ENCODE results near the gene PBRM1.

The PBRM1 gene

DNA sequence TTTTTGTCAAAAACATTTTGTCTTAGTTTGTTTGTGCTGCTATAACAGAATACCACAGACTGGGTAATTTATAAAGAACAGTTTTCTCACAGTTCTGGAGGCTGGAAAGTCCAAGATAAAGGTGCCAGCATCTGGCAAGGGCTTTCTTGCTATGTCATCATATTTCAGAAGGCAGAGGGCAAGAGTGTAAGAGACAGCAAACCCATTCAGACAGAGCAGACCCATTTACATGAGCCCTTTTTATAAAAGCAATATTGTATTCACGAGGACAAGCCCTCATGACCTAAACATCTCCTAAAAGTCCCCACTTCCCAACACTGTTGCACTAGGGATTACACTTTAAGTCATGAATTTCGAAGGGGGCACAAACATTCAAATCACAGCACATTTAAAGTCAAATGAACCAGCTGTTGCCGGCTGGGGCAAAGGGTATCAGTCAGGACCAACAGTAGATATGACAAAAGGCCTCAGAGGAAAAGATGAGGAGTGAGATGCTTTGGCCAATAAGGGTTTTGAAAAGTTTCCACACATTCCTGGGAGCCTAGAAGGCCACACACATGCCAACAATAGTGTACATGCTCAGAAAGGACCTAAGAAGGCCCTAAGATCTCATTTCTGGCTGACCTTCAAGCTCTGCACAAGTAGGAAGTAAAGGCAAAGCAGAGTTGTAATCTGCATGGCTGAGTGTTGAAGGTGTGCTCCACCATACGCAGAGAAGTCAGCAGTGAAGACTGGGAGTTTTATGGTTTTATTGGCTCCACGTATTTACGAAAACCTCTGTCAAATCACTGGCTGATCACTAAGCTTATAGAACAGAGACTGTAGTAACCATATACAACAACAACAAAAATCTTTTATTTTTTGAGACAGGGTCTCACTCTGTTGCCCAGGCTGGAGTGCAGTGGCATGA is 111.4 kb downstream of the PBRM1 start:
- no peak for DNase-seq

DNA sequence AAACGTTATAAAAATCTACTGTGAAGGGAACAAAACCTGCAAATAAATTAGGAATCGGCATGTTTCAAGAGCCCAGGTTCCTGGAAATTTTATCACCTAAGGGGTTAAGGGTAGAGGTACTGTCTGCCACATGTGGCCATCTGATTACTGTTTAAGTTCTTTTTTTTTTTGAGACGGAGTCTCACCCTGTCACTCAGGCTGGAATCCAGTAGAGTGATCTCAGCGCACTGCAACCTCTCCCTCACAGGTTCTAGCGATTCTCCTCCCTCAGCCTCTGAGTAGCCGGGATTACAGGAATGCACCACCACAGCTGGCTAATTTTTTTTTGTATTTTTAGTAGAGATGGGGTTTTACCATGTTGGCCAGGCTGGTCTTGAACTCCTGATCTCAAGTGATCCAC is 113.5 kb downstream of the PBRM1 start:
- DNase-seq, result no peak

GRCh38 chr3:52570076-52570475 is 115.6 kb downstream of the PBRM1 start:
- no peak for DNase-seq

DNA sequence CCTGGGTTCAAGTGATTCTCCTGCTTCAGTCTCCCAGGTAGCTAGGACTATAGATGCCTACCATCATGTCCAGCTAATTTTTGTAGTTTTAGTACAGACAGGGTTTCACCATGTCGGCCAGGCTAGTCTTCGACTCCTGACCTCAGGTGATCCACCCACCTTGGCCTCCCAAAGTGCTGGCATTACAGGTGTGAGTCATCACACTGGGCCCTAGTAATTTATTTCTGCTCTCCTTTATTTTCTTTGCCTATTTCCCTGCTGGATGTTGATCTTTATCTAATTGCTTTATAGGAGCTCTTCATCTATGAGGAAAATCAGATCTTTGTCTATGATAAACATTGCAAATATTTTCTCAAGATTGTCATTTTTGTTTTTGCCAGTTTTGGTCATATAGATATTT is 117.6 kb downstream of the PBRM1 start:
- no peak for DNase-seq

- DNase-seq, result no peak
Measured at GRCh38 chr3:52563984-52564383, 121.7 kb downstream of the PBRM1 start.

GRCh38 chr3:52561028-52561747 is 124.5 kb downstream of the PBRM1 start:
- no peak for DNase-seq

- DNase-seq, result no peak
Measured at GRCh38 chr3:52558436-52558835, 127.3 kb downstream of the PBRM1 start.

DNA sequence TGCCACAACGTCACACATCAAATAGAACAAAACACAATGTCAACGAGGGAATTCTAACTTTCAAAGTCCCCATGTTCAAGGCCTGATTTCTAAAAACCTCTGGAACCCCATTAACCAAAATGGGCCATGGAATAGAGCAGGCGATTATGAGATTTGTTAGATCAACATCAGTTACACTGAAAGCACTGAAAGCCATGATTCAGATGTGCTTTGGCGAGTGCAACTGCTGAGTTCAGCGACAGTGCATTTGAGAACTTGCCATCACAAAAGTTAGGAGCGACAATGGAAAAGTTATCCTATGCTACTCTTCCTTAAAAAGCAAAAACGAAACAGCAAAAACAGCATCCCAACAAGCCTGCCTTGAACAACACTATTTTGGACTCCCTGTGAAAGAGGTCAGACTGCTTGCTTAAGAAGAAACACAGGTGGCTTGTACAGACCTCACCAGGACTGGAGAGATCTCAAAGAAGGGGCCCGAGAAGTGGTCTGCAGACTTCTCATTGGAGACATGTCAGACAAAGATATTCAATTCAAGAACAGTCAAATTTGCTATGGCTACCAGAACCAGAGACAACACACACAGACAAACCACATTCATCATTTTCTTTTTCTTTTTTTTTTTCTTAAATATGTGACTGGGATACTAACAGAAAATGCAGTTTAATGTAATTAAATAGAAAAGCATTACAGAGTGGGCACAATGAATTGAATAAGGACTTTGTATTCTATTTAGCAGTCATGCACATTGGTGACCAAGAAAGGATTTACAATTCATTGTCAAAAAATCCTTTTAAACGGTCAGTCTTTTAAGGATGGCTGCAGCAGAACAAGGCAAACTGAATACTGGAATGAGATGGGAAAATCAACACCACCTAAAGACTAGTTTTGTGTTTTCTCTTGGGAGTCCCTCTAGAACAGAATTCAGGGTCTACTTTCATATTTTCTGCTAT is 128.4 kb downstream of the PBRM1 start:
- no peak for DNase-seq

DNA sequence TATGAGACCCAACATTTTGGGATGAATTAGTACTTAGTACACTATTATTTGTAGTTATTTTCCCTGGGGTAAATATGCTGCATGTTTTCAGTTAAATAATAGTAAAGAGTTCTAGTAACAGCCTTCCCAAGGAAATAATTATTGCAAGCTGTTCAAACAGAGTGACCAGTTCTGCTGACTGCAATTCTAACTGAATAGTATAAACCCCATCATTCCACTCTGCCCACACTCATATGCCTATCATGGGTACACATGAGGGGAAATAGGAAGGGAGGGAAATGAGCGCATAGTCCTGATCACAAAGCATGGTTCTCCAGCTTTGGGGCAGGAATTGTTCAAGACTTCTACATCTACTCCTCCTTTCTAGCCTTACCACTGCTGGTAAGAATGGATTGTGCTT is 130.7 kb downstream of the PBRM1 start:
- DNase-seq, result no peak

DNA sequence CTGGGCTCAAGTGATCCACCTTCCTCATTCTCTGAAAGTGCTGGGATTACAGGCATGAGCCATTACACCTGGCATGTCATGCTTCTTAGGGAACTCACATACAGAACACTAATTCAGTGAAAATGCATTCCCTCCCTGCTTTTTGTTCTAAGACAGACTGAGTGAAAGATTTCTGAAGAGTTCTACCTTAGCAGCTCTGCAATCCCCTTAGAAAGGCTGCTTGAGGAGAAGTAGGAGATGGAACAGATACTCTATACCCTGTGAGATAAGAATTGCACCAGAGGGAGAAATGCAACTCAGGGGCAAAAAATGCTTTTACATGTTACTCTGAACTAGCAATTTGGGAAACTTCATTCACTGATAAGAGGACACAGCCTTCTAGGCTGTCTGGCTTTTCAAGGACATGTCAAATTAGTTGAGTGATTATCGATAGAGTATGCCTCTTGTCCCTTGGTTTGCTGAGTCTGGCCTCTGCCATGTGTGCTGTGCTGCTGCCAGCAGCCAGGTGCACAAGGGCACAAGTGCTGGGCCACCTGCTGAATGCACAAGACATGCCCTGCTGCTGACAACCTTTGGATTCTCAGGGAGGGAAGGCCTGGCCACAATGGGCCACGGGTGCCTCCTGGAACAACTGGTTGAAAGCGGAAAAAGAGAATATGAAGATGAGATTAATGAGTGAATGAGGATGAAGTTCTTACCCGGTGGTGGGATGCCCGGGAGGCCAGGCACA is 131.5 kb downstream of the PBRM1 start:
- no peak for DNase-seq

DNA sequence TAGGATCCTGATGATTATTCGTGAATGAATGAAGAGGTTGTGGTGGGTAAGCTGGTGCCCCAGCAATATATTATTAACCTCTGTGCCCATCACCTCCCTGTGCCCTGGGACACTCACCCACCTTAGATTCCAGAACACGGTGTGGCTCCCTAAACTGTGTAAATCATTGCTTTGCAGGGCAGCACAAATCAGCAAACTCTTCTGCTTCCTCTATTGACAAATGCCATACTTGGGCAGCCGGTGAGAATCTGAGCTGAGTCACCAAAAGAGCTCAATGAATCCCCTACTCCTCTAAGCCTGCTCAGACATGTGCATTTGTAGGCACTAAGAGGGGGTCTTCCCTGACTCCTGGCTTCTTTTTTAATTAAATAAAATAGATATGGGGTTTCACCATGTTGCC is 133.6 kb downstream of the PBRM1 start:
- DNase-seq, result no peak

GRCh38 chr3:52551118-52551517 is 134.6 kb downstream of the PBRM1 start:
- DNase-seq, result no peak

GRCh38 chr3:52547143-52547542 is 138.6 kb downstream of the PBRM1 start:
- no peak for DNase-seq

DNA sequence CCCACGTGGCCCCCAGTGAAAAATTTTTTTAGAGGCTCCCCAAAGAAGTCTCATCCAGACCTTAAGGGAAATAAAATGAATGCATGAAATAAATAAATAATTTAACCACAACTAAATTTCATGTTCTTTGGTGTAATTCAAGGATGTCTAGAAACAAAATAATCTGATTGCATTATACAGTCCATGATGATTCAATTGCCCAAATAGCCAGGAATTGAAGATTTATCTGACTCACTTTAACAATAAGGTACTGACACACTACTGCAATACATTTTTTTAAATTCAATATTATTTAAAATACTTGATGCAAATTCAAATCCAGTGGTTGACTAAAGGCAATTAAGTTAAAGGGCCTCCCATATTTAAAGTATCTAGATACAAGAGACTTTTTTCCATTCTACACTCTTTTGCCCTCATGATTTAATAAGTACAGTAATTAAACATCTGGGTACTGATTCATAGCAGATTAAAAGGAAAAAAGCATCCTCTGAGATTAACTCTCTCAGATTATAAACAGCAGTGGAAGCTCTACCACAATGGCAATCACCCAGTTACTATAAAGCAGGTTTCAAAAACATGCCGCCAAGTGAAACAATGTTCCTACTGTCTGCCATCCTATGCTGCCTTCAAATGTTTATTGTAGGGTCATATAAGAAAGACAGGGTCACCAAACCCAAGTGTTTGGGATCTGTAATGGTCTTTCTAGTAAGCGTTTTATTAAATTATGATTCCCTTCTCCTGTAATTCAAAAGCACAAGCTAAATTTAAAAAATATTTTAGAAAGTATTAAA is 139.4 kb downstream of the PBRM1 start:
- DNase-seq, result no peak

- no peak for DNase-seq
Measured at GRCh38 chr3:52544937-52545336, 140.8 kb downstream of the PBRM1 start.

- DNase-seq, result no peak
Measured at GRCh38 chr3:52541050-52541449, 144.7 kb downstream of the PBRM1 start.

- no peak for DNase-seq
Measured at GRCh38 chr3:52539010-52539653, 146.6 kb downstream of the PBRM1 start.

- DNase-seq, result no peak
Measured at GRCh38 chr3:52537726-52538421, 147.8 kb downstream of the PBRM1 start.

GRCh38 chr3:52537165-52537620 is 148.5 kb downstream of the PBRM1 start:
- no peak for DNase-seq

Data from stimulated activated CD4-positive, alpha-beta T cell treated with anti-CD3 and anti-CD28 coated beads, Interleukin-2, amount 100 ng/mL, for 48 hours (primary cell).